Cerebellar nuclear complex (tissue), 1 donor: ENCODE measurements around the gene PCYOX1L.

ENCODE experiments used
- DNase-seq, 2 experiments: peaks; one replicate each; lab custom pipeline; 2025; lab: John Stamatoyannopoulos, UW

Gene PCYOX1L

GRCh38 chr5:149357370-149358293 lies at the start of gene PCYOX1L:
Gene PCYOX1L, plus strand, starts transcription at chr5:149358046. Its CDS starts 23 bp downstream, at chr5:149358069.
- peak; percentile 68 to 81 for DNase-seq

GRCh38 chr5:149309354-149309753 lies 48.5 kb upstream of the PCYOX1L start:
- DNase-seq, result no peak

- DNase-seq, result no peak
Observed at GRCh38 chr5:149310488-149310887, 47.4 kb upstream of the PCYOX1L start.

GRCh38 chr5:149310947-149311658 lies 46.7 kb upstream of the PCYOX1L start:
- DNase-seq, result no peak

- no peak for DNase-seq
Observed at GRCh38 chr5:149313151-149313841, 44.5 kb upstream of the PCYOX1L start.

- DNase-seq, result no peak
Observed at GRCh38 chr5:149314571-149315111, 43.2 kb upstream of the PCYOX1L start.

- no peak for DNase-seq
Observed at GRCh38 chr5:149315753-149316152, 42.1 kb upstream of the PCYOX1L start.

- peak in 1 of 2 experiments; percentile 22 for DNase-seq
Observed at GRCh38 chr5:149317281-149318048, 40.4 kb upstream of the PCYOX1L start.

- DNase-seq, result no peak
Observed at GRCh38 chr5:149319174-149319573, 38.7 kb upstream of the PCYOX1L start.

GRCh38 chr5:149320791-149321330 lies 37.0 kb upstream of the PCYOX1L start:
- DNase-seq, result no peak

- DNase-seq, result no peak
Observed at GRCh38 chr5:149322518-149322917, 35.3 kb upstream of the PCYOX1L start.

GRCh38 chr5:149323210-149323609 lies 34.6 kb upstream of the PCYOX1L start:
- no peak for DNase-seq

- DNase-seq, result no peak
Observed at GRCh38 chr5:149323621-149324205, 34.1 kb upstream of the PCYOX1L start.

- DNase-seq, result no peak
Observed at GRCh38 chr5:149324641-149325040, 33.2 kb upstream of the PCYOX1L start.

- DNase-seq, result no peak
Observed at GRCh38 chr5:149325166-149325735, 32.6 kb upstream of the PCYOX1L start.

GRCh38 chr5:149325894-149326293 lies 32.0 kb upstream of the PCYOX1L start:
- DNase-seq, result no peak

GRCh38 chr5:149326611-149327010 lies 31.2 kb upstream of the PCYOX1L start:
- no peak for DNase-seq

GRCh38 chr5:149328177-149328576 lies 29.7 kb upstream of the PCYOX1L start:
- DNase-seq, result no peak

GRCh38 chr5:149333711-149334443 lies 24.0 kb upstream of the PCYOX1L start:
- no peak for DNase-seq

GRCh38 chr5:149337736-149338135 lies 20.1 kb upstream of the PCYOX1L start:
- no peak for DNase-seq
